ENCODE measurements around the gene SLC6A11. TPM values are rescaled to one million over a fixed set of nuclear protein-coding genes. Genes with fewer than 3 reads are reported as not detected.

The SLC6A11 gene
- total and polyA plus RNA-seq, 4 donors: 0.02 to 0.09 TPM; not detected in 2

- DNase-seq (no peak), ATAC-seq (ENCODE audit: insufficient read depth, low FRiP score) (no peak)
- no peaks in the 10 kb centered on the region for H3K36me3 ChIP-seq (ENCODE audit: control insufficient read depth in 4 of 4, insufficient read depth in 4 of 4, low read length in 4 of 4)
- no peaks in the 10 kb centered on the region for H3K9me3 ChIP-seq (ENCODE audit: control insufficient read depth in 4 of 4, insufficient read depth in 3 of 4, low read length in 3 of 4)
- H3K9ac ChIP-seq (ENCODE audit: insufficient read depth in 1 of 2, low read length in 2 of 2): no peak overlapping the region
- 92 to 96% methylated on average over 1 of the region's 1 CpG for WGBS, 2 donors
- TF ChIP-seq, protein P1, sequence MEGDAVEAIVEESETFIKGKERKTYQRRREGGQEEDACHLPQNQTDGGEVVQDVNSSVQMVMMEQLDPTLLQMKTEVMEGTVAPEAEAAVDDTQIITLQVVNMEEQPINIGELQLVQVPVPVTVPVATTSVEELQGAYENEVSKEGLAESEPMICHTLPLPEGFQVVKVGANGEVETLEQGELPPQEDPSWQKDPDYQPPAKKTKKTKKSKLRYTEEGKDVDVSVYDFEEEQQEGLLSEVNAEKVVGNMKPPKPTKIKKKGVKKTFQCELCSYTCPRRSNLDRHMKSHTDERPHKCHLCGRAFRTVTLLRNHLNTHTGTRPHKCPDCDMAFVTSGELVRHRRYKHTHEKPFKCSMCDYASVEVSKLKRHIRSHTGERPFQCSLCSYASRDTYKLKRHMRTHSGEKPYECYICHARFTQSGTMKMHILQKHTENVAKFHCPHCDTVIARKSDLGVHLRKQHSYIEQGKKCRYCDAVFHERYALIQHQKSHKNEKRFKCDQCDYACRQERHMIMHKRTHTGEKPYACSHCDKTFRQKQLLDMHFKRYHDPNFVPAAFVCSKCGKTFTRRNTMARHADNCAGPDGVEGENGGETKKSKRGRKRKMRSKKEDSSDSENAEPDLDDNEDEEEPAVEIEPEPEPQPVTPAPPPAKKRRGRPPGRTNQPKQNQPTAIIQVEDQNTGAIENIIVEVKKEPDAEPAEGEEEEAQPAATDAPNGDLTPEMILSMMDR (IDR thresholded peaks at IDR 0.05; ENCODE audit: control extremely low read depth, extremely low read depth): no peak
- H3K4me1 ChIP-seq (ENCODE audit: control insufficient read depth in 5 of 5, insufficient read depth in 5 of 5, low read length in 5 of 5): peaks cover 0 to 6% (median 5%) of the 10 kb centered on the region in 5 donors
- peaks cover 0 to 34% (median 9%) of the 10 kb centered on the region in 3 donors for H3K27me3 ChIP-seq (ENCODE audit: control insufficient read depth in 3 of 3, insufficient read depth in 3 of 3, low read length in 2 of 3)
- H3K4me3 ChIP-seq: no peak overlapping the region
- H3K27ac ChIP-seq (ENCODE audit: low read depth in 1 of 2, low read length in 1 of 2): no peak overlapping the region
These were observed 168.4 kb downstream of the SLC6A11 start for GRCh38 chr3:10984371-10984896.

DNA sequence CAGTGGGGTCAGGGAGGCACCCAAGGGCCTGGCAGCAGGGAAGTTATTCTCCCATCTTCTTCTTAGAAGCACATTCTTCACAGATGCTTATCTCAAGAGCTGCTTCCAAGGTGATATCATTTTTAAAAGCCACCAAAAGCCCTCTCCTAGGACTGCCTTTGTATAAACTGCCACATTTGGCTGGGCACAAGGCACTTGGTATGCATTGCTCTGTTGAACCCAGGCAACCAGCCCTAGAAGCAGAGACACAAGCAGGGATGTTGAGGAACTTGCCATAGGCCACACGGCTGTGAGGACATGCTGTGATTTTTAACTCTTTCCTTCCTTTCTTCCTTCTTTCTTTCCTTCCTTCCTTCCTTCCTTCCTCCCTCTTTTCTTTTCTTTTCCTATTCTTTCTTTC lies 169.2 kb downstream of the SLC6A11 start:
- Histone ChIP-seq H3K4me3 (no peak overlapping the region), H3K9me3 (ENCODE audit: control insufficient read depth in 4 of 4, insufficient read depth in 3 of 4, low read length in 3 of 4) (no peaks in the 10 kb centered on the region), H3K9ac (ENCODE audit: insufficient read depth in 1 of 2, low read length in 2 of 2) (no peak overlapping the region), H3K4me1 (ENCODE audit: control insufficient read depth in 5 of 5, insufficient read depth in 5 of 5, low read length in 5 of 5) (peaks cover 0 to 6% (median 5%) of the 10 kb centered on the region in 5 donors), H3K27ac (ENCODE audit: low read depth in 1 of 2, low read length in 1 of 2) (no peak overlapping the region), H3K27me3 (ENCODE audit: control insufficient read depth in 3 of 3, insufficient read depth in 3 of 3, low read length in 2 of 3) (peaks cover 0 to 39% (median 12%) of the 10 kb centered on the region in 3 donors), H3K36me3 (ENCODE audit: control insufficient read depth in 4 of 4, insufficient read depth in 4 of 4, low read length in 4 of 4) (no peaks in the 10 kb centered on the region)
- 19 to 42% methylated on average over 1 of the region's 1 CpG for WGBS, 2 donors
- DNase-seq (no peak), ATAC-seq (ENCODE audit: insufficient read depth, low FRiP score) (no peak)
- TF ChIP-seq, protein P1 (IDR thresholded peaks at IDR 0.05; ENCODE audit: control extremely low read depth, extremely low read depth): no peak

DNA sequence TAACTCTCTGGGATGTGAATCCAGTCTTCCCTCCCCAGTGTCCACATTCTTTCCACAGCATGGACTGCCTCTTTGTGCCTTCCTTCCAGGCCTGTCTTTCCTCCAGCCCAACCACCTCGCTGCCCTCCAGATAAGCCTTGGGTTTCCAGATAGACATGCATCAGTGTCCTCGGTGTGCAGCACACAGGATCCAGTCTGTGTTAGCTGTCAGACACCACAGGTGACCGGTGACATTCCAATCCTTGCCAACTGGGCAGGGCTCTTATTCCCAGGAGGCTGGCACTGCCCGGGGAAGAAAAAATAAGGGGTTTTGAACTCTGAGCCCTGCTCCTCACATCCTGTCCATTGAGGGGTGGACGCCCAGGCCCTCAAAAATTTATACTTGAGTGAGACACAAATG lies 170.6 kb downstream of the SLC6A11 start:
- 89 to 93% methylated on average over 5 of the region's 5 CpGs for WGBS, 2 donors
- DNase-seq (no peak), ATAC-seq (ENCODE audit: insufficient read depth, low FRiP score) (no peak)
- H3K27ac ChIP-seq (ENCODE audit: low read depth in 1 of 2, low read length in 1 of 2): no peak overlapping the region
- peaks cover 0 to 46% (median 24%) of the 10 kb centered on the region in 3 donors for H3K27me3 ChIP-seq (ENCODE audit: control insufficient read depth in 3 of 3, insufficient read depth in 3 of 3, low read length in 2 of 3)
- no peak overlapping the region for H3K9ac ChIP-seq (ENCODE audit: insufficient read depth in 1 of 2, low read length in 2 of 2)
- H3K9me3 ChIP-seq (ENCODE audit: control insufficient read depth in 4 of 4, insufficient read depth in 3 of 4, low read length in 3 of 4): peaks cover 0 to 3% (median 0%) of the 10 kb centered on the region in 4 donors
- no peaks in the 10 kb centered on the region for H3K36me3 ChIP-seq (ENCODE audit: control insufficient read depth in 4 of 4, insufficient read depth in 4 of 4, low read length in 4 of 4)
- H3K4me3 ChIP-seq: no peak overlapping the region
- peaks cover 0 to 6% (median 3%) of the 10 kb centered on the region in 5 donors for H3K4me1 ChIP-seq (ENCODE audit: control insufficient read depth in 5 of 5, insufficient read depth in 5 of 5, low read length in 5 of 5)
- TF ChIP-seq, protein P1 (IDR thresholded peaks at IDR 0.05; ENCODE audit: control extremely low read depth, extremely low read depth): no peak

All from lung (tissue), 12 donors.